HG03159 (cell line): ENCODE measurements around the gene KCNH1.

Source experiments
- ATAC-seq: cut with Tn5 transposase; IDR thresholded peaks from one replicate; pipeline ENCODE4 v1.9.1; 2021; ENCODE audit warnings: mild to moderate bottlenecking, moderate library complexity; ENCODE audit not compliant: unreplicated experiment

The KCNH1 gene

DNA sequence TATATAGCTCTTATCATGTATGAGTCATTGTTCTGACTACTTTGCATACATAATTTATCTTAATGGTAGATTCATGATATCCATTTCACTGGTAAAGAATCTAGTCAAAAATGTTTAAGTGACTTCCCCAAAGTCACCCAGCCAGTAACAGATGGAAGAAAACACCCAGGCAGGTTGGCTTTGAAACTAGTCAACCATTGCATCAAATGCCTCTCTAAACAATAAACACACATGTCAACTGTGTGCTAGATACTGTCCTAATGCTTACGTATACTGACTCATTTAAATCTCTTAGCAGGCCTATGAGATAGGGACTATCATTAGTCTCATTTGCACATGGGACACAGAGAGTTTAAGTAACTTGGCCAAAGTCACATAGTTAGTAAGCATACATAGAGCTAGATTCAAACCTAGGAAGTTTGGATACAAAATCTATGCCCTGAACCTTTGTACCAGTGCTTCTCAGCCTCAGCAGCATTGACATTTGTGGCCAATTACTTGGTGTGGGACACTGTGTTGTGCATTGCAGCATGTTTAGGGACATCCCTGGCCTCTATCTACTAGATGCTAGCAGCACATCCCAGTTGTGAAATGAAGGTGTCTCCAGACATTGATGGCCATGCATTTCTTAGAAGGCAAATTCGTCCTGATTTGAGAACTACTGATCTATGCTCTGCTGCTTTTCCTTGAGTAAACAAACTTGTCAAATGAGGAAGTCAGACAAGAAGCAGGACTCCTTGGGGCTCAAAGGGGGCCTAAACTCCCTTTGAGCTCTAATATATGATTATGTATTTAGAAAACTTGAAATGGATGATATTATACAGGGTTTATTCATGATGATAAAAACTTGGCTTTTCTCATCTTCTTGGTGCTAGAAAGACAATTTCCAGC, 316.3 kb downstream of the KCNH1 start:
- no peak for ATAC-seq

DNA sequence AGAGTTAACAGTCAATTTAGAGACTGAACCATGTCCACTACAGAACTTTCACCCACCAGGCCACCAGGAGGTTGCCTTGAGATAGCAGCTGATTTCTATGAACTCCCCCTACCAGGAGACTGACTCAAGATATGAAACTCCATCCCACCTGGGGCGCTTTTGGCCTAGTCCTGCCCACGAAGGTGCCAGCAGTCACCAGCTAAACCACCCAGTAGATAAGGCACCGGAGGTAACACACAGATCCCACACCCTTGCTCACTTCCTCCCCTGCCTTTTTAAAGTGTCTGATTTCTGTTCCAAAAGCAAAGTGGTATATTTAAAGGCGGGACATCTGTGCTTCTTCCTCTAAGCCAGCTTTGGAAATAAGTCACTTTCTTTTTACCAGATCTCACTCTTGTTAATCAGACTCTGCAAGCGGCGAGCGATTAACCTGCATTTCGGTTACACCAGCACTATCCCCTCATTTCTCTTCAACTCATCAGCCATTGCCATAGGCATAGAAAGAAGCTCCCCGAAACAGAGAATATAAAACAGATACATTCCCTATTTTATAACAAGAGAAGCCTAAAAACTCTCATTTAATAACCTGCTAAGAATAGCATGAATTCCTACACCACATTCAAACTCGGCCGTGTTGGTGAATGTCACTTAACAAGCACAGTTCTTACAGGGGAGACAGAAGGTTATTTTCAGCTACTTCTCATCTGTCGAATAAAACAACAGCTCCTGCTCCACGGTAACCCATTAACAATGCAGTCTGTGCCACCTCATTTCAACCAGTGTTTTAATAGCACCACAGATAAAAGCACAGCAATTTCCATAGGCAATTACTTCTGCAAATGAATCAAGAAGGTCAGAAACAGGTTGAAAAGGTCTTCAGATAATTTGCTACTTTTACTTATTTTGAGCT, 318.1 kb downstream of the KCNH1 start:
- no peak for ATAC-seq

DNA sequence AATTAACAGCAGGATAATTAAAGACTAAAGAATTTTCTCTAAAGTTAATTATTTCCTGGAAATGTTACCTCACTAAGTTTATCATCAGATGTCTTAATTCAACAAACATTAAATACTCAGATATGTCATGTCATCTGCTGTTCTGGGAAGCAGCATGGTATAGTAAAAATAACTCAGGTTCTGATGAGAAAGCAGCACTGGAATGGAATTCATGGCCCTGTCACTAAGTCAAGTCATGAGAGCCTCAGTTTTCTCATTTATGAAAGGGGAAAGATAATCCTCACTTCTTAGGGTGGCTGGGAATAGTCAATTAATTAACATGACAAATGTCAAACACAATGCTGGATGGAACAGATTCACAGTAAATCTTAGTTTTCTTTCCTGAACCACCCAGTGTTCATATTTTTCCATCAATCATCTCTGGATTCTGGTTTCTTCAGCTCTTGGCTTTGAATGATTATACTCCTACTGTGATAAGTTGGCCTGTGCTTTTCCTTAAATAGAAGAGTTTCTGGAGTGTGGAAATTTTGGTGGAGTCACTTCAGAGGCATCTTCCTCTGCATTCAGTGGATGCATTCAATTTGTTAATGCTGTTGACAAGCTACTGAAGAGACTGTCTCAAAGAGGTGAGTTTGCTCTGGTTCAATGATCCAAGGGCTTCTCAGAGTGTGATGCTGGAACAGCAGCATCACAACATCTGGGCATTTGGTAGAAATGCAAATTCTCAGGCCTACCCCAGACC, 319.4 kb downstream of the KCNH1 start:
- ATAC-seq, result no peak

DNA sequence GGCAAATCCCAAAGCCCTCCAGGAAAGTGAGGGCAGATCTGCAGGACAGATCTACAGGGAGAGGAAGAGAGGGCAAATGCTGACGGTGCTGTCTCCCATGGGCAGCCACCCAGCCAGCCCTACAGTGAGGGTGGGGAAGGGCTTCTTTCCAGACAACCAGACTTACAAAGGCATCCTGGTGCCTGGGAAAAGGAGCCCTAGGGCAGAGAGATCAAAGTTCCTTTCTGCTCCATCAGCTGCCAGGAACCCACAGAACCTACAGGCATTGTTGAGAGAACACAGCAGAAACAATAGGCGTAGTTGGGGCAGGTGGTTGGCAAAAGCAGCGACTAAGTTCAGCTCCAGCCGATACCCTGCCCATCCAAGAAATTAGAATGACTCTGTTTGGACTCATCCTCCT, 332.4 kb downstream of the KCNH1 start:
- no peak for ATAC-seq

DNA sequence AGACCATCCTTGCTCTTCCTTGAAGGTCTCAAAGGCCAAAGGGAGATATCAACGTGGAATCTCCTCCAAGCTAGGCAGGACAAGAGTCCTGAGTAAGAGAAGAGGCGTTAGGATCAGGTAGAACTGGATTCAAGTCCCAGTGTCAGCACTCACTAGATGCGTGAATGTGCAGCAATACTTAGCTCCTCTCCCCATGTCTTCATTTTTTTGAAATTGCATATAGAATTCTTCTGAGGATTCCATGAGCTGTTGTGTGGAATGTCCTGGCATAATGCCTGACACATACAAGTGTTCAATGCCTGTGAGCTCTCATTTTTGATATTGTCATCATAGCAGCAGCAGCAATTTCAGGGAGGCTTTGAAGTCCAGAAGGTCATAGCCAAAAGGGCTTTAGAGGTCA, 333.2 kb downstream of the KCNH1 start:
- ATAC-seq, result no peak

DNA sequence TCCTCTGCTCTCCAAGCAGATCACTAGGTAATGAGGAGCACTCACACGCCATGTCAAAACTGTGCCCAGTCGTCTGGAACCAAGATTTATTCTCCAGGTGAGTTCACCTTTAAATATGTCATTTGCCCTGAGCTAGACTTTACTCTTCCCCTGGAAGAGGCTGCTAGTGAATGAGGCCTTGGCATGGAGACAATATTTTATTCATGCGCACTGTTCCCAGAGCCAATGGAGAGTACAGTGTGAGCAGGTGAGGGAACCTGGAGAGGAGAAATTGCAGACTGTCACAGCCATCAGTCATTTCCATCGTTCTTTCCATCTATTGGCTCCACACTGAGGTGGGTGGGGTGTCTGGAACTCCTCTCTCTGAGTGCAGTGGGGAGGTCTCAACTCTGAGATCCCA, 333.6 kb downstream of the KCNH1 start:
- ATAC-seq, result no peak

DNA sequence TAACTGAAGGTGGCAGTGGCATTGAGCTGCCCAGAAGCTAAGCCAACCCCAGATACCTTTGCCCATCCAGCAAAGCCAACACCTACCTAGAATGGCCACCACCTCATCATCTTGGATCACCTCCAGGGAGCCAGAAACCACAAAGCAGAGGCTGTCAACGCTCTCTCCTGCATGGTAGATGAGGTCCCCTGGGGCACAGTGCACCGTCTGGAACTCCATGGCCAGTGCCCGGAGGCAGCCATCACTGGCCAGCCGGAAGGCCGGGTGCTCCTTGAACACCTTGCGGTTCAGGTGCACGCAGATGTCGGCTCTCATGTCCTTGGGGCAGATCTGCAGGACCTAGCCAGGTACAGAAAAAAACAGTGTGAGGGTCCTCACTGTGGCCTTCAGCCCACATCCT, 336.5 kb downstream of the KCNH1 start:
- ATAC-seq, result no peak

DNA sequence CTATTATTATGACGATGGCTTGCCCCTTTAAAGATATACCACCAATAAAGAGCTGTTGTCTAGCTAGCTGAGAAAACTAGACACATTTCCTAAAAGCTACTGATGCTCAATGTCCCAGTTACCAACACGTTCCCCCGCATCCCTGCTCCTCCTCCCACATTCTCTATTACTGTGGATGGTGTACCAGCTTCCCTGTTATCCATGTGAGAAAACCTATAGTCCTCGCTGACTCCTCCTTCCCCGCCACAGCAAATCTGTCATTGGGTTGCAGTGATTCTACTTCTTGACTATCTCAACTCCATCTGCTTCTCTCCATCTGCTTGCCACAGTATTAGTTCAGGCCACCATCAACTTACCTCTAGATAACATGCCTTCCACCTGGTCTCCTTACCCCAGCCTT, 337.5 kb downstream of the KCNH1 start:
- no peak for ATAC-seq

DNA sequence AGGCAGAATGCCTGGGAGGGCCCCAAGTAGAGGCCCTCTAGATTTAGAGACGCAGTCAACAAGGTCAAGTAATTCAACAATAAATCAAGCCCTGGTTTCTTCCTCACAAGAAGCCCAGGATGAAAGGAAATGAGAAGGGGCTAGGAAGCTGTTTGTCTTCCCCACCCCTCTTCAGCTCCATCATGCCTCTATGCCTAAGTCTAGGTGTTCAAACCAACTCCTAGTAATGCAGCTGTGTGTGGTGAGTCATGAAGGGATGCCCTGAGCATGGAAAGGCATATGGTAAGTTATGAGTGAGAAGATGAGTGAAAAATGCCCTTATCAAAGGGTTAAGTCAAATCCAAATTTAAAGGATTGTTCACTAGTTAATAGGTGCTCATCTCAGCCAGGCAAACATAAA, 339.5 kb downstream of the KCNH1 start:
- no peak for ATAC-seq

DNA sequence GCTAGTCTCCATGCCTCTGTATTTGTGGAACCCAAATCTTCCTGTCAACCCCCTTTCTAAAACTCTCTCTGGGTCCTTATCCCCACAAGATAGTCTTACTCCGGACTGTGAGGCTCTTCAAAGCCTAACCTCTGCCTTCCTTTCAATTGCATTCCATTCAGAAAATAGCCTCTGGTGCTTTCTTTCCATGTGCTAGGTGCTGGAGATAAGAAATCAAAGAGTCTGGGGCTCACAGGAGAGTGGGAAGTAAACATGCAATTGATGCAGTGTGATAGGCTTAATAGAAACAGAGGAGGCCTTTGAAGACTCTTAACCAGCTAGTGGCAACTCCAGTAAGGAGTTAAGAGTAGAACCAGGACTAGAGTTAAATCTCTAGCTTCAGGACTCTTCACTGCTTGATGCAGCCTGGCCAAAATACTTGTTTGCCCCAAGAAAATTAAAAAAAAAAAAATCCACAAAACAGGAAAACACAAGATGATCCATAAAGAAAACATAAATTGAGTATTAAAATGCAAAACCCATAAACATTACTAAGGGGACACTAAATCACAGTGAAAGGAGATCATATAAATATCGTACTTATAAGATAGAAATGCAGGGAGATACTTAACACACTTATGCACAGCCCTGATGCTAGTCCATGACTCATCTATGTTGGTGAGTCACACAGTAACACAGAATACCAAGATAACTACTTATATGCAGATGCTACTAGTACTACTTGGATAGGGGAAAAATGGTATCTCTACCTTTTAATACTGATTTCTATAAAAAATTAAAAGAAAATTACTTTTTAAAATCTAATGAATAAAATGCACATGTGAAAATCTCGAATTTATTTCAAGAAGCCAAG, 341.5 kb downstream of the KCNH1 start:
- ATAC-seq, result no peak

DNA sequence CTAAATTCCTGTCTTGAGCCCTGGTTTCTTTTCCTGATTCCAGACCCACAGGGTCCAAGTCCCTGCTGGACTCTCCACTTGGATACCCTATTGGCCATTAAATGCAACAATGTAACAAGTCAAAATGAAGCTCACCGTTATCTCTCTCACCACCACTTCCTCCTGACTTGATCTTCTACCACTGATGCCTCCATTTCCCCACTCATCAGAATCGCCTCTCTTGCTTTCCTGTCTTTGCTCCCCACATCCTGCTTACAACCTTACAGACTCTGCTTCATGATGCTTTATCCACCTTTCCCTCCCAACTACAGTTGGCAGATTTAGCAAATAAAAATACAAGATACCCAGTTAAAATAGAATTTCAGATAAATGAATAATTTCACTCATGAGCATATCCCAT, 343.8 kb downstream of the KCNH1 start:
- no peak for ATAC-seq

DNA sequence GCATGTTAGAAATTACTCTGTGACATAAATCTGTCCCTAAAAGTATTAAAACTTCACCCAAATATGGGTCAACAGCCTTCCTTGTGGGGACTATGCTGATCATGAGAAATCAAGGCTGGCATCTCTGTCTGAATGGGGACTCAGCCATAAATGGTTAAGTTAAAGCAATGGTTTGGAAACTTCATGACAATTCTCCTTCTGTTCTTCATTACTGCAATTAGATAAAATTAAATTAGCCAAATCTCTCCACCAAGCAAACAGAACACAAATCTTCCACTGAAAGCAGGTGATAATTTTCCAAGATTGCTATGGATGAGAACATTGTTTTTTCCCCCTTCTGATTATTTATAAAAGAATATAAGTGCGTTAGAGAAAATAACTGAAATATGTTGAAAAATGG, 346.1 kb downstream of the KCNH1 start:
- ATAC-seq, result no peak

DNA sequence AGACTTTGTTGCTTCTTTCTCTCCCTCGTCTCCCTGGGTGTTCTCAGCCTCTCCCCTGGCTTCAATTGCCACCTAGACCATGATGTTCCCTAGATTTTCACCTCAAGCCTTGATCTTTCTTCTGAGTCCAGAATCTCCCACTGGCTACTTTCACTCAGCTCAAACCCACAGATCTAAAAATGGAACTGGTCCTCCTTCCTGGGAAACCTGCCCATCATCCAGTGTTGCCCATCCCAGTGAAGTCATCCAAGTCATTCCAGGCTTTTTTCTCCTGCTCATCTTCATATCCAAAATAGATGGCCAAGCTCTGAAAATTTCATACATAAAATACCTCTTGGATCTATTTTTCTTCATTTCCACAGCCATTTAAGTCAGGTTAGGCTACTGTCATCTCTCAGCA, 347.4 kb downstream of the KCNH1 start:
- ATAC-seq, result no peak

DNA sequence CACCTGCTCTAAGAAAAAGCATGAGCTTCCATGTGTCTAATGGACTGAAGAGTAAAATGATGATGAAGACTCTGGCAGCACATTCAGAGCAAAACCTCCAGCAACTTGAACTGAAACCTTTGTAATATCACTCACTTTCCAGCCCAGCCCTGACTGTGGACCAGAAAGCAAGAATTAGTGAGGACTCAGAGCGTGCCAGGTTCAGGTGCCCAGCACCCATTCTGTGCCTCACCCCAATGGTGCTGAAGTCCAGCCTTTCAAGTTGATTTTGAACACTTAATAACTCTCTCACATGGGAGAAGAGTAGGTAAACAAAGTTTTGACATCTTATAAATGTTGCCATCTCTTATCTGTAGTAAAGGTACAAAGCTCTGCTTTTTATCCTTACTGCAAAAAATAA, 350.0 kb downstream of the KCNH1 start:
- no peak for ATAC-seq

DNA sequence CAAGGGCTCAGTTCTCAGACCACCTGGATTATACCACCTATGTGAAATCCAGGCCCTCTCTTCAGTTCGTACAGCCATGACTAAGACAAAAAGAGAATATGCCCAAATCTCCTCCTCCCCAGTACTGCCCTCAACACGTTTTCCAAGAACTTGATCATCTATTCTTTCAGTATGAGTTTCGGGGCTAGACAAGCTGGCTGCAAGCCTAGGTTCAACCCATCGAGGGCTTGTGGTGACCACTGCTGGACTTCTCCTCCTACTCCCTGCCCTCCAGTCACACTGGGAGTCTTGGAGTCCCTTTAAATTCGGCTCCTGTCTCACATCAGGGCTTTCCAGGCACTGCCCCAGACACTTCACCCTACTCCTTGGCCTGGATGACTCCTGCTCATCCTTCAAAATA, 352.3 kb downstream of the KCNH1 start:
- ATAC-seq, result no peak

DNA sequence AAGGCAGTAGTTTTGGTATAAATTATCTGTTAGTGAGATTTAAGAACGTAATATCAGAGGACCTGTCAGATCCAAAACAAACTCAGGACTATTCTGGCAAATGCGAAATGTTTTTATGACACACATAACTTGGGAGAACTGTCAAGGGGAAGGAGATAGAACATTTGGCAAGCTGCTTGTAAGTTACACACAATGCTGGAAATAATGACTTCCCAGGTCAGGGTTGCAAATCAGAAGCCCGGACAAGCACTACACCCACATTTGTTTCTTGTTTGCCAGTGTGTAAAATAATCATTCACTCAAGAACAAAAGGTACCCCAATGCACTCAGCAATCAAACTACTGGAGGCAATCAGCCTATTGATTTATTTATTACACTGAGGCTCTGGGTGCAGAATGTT, 354.7 kb downstream of the KCNH1 start:
- no peak for ATAC-seq

DNA sequence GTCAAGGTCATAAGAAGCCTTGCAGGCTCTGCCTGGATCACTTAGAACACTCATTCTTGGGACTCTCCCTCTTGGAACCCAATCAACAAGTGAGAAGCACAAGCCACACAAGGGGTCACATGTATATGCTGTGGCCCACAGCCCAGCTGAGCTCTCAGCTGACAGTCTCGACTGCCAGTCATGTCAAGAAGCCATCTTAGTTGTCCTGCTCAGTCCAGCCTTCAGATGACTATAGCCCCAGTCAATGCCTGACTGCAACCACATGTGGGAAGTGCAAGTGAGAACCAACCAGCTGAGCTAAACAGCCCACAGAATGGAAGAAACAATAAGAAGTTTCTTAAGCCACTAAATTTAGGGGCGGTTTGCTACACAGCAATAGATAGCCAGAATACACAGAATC, 356.0 kb downstream of the KCNH1 start:
- ATAC-seq, result no peak

DNA sequence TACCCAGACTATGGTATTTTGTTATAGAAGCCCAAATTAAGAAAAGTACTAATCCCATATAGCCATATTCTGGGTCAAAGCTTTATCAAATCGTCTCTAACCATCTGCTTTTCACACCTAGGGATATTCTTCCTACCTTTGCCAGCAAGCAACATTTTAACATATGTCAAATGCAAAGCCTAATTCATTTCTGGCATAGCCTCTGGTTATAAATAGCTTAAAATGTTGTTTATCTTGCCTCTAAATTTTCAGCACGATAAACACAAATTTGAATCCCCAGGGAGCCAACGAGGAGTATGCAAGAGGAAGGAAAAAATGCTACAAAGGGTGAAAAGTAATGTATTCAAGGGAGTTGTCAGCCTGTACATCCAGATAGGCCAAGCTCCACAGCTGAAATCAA, 357.2 kb downstream of the KCNH1 start:
- no peak for ATAC-seq

DNA sequence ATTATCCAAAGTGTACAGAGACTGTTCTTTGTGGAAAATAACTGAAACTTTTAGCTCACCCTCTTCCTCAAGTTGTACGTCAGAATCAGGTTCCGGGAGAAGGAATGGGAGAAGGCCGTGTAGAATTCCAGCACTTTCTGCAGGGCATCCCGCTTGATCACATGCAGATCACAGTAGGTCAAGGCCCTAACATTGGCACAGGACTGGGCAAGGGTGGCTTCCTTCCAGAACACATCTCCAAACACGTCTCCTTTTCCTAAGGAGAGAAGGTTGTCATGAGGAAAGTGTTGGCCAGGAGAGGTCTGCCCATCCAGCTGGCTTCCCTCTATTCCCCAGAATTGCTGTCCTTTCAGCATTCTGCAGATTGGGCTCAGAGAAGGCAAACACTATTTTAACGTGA, 358.7 kb downstream of the KCNH1 start:
- ATAC-seq, result no peak

DNA sequence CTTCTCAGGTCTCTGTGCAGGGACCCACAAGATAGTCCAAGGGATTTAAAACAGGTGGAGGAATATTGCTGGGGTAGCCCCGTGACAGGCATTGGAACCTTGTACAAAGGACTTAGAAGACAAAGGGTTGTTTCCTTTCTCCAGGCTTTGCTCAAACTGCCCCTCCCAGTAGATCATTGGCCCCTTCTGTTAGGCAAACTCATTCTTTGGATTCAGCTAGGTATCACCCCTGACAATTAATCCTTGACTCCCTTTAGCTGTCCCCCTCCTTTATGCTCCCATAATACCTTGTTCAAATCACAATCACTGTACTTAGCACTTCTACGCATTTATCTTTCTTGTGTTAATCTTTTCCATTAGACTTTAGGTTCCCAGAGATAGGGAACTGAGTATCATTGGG, 360.5 kb downstream of the KCNH1 start:
- no peak for ATAC-seq
